GM15510 (cell line): ENCODE measurements around the gene ERICH4.

Experiments
- POLR2A ChIP-seq: IDR thresholded peaks from 3 replicates; pipeline ENCODE4 v1.6.1; 2011; ENCODE audit warnings: borderline replicate concordance; ENCODE audit not compliant: insufficient read length; ENCODE audit errors: extremely low read depth

The ERICH4 gene

DNA sequence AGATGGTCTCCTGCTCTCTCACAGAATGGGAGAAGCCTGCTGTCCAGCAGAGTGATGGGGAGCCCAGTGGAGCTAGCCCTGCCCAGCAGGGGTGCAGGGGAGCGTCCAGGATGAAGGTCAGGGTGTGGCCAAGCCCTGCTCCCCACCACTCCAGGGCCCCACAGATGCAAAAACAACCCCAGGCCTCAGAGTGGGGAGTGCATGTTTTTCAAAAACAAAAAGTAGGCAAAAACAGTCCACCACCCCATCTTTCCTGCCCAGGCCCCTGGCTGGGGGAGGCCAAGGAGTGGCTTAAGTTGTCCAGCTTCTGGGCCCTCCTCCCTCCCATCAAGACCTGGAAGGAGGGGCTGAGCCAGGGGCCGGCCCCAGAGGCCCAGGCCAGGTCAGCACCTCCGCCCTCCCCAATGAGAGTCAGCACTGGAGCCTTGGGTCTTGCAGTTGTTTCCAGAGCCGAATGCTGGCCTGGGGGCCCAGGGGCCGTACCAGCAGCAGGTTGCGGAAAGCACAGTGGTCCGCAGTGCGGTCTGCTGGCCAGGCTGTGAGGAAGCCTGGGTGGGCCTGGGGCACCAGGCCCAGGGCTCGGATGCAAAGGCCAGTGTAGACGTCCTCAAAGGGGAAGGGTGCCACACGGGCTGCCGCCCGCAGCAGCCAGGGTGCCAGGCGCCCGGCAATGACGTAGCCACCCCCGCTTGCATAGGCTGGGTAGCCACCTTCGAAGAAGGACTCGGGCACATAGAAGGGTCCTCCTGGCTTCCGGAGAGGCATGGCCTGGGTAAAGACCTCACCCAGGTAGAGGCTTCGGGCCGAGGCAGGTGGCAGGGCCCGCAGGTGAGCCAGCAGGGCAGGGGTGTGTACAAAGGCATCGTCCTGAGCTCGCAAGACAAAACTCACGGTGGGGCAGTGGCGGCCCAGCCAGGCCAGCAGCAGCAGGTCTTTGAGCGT lies 17.5 kb upstream of the ERICH4 start:
- TF ChIP-seq POLR2A = no peak

DNA sequence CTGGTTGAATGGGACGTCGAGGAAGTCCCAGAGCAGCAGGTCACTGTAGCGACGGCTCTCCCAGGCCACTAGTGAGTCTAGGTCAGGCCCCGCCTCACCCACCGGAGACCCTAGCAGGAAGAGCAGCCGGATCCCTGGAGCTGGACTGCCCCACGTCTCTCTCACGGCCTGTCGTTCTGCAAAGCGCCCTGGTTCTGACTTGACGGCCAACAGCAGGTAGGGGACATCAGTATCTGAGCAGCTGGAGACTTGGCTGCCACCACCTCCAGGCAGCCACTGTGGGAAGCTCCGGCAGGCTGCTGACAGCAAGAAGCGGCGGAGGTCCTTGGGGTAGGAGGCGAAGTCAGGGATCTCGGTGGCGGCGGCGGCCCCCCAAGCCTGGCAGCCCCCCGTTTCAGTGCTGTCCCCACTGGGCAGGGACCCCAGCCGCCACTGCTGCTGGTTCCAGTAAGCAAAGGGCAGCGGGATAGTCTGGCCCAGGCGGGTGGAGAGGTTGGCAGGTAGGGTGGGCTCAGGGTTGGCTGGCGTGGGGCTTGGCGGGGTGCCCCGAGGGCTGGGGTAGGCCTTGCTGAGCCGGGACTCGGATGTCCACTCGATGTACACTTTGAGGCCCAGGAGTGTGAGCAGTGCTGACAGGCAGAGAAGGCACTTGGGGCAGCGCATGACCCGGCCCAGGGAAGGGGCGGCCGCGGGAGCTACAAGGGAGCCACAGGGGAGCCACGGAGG lies 16.7 kb upstream of the ERICH4 start:
- TF ChIP-seq POLR2A = no peak

DNA sequence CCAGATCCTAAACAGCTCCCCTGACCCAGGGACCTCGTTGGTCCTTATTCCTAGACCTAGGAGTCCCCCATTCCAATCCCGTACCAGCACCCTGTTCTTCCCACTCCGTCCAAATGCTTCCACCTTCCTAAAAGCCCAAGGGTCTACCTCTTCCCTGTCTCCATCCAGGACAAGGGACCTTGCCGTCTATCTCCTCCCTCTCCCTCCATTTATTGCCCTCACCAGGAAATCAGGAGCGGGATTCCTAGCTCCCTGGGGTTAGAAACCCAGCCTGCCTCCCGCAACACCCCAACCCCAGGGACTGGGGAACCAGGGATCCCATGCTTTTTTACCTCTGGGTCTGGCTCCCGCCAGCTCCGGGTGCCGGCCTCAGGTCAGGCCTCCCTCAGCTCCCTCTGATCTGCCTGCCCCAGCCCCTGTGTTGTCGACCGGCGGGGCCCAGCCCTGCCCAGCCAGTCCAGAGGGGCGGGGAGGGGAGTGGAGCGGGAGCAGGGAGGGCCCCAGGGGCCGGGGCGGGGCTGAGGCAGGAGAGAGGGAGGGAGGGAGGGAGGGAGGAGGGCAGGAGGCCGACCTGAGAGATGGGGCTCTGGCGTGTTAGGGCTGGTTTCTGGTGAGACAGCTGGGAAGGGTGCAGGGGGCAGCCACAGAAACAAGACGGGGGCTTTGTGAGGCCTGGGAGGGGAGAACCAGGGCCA lies 15.9 kb upstream of the ERICH4 start, which contains the start of gene B3GNT8:
B3GNT8 (minus strand) TSS at position 423 of the 695 bp plus-strand sequence. CDS start 596 bp downstream, outside the sequence.
- TF ChIP-seq POLR2A = no peak

DNA sequence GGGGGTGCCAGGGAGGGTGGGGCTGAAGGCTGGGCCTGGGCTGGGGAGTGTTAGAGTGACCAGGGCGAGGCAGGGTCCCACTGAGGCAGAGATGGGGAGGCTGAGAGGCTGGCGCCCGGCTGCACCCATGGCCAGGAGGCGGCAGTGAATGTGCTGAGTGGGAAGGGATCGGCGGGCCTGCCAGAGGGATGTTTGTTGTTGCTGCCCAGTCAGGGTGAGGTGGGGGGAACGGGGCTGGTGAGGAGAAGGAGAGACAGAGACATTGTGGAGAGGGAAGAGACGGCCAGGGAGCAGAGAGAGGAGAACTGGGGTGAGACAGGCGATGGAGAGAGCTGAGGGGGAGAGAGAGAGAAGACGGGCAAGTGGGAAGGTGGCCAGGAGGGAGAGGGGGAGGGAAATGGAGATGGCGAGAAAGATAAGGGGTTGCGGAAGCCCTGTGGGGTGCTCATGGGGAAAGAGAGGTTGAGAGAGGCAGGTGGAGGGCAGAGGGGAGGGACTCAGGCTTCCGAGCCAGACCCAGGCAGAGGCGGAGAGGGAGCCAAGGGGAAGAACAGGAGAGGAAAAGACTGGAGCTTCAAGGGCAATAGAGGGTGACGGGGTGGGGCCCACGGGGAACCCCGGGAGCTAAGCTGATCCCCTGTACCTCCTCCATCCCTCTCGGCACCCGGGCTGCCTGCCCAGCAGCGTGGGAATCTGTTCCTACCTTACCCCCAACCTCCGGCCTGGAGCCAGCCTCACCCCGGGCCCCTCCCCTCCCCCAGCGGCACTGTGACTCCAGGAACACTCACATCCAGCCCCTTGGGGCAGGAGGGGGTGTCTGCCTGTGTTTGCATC lies 15.1 kb upstream of the ERICH4 start:
- TF ChIP-seq POLR2A = no peak

DNA sequence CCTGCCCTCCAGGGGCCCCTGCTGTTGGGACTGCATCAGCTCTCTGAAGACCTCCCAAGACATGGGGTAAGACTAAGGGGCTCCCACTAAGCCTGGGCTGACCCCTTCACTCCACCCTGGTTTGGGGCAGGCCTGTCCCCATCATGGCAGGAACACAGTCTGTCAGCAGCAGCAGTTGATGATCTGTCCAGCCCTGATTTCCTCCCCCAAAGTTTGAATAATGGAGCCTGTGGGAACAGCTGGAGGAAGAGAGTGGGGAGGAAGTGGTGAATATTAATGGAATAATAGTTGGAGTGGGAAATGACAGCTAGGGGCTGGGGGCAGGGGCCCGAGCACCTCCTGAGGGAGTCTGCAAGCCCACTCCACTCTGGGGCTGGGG lies 14.5 kb upstream of the ERICH4 start:
- no peak for TF ChIP-seq POLR2A

DNA sequence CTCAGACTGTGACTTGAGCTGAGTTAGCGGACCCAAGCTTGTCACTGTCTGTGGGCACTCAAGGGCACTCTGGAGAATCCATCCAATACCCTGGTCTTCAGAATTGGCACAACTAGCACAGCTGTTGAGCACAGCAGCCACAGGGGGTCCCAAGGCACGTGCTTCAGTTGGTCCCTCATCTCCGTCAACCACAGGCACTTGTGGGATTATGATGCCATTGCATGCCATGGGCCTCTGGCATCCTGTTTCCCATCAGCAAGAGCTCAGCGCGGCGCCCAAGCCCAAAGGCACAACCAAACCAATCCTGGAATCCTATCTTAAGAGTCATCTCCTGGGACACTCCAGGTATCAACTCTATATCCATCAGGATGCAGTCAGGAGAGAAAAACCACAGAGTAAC lies 12.0 kb upstream of the ERICH4 start:
- no peak for TF ChIP-seq POLR2A

DNA sequence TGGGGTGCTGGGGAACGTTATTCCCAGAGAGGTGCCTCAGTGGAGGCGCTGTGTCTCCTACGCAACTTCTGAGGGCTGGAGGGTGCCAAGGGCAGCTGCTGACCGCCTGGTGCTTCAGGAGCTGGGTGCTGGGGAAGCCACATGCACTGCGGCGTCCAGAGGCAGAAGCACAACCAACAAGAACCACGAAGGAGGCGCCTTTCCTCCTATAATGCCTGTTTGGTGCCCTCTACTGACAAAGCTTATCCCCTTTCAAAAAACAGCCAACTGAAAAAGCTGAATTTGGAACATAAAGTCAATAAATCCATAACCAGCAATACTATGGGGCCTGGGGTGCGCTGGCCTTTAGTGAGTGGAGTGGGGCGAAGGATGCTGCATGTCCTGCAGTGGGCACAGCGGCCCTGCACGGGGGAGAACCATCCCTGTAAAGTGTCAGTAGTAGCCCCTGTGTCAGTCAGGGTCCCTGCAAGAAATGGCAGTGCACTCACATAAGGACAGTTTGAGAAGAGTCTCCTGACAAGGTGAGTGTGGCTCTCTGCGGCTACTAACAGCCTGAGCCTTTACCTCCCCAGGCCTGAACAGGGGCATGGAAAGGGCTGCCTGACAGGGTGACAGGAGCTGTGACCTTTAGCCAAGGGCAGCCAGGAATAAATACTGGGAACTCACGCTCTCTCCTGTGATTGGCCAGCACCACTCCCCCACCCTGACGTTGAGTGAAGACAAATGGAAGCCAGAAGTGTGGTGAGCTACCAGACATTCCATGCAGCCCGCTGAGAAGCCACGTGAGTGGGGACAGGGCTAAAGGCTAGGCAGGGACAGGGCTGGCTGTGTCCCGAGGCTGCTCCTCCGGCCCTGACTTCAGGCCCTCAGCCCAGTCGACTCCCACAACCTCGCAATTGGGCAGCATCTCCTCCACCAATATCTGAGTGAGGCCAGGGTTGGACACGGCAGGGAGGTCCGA lies 11.2 kb upstream of the ERICH4 start:
- TF ChIP-seq POLR2A = no peak

DNA sequence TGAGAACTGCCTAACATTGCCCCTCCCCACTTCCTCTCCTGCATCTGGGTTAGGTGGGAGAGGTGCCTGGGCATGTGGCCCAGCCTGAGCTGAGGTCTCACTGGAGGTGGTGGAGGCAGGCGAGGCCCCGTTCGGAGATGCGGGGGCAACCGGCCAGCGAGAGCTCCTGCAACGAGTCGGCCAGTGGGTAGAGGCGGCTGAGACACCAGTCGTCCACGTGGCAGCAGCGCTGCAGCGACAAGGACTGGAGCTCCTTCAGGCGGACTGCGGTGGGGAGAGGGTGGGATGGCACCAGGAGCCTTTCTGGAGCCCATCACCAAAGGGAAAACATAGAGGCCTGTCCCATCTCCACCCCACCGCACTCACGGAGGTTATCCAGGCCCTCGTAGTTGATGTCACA lies 9.8 kb upstream of the ERICH4 start:
- no peak for TF ChIP-seq POLR2A

DNA sequence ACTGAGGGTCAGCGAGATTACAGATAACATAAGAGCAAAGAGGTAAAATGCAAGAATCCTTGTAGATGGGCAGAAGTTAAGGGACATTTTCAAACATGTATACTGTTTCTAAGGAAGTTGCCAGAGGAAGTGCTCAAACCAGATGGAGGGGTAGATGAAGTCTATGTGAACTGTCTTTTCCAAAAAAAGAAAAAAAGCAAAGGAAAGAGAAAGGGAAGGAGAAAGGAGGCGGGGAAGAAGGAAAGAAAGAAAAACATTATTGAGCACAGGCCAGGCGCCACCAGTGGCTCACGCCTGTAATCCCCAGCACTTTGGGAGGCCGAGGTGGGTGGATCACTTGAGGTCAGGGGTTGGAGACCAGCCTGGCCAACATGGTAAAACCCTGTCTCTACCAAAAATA lies 8.5 kb upstream of the ERICH4 start:
- TF ChIP-seq POLR2A = no peak

DNA sequence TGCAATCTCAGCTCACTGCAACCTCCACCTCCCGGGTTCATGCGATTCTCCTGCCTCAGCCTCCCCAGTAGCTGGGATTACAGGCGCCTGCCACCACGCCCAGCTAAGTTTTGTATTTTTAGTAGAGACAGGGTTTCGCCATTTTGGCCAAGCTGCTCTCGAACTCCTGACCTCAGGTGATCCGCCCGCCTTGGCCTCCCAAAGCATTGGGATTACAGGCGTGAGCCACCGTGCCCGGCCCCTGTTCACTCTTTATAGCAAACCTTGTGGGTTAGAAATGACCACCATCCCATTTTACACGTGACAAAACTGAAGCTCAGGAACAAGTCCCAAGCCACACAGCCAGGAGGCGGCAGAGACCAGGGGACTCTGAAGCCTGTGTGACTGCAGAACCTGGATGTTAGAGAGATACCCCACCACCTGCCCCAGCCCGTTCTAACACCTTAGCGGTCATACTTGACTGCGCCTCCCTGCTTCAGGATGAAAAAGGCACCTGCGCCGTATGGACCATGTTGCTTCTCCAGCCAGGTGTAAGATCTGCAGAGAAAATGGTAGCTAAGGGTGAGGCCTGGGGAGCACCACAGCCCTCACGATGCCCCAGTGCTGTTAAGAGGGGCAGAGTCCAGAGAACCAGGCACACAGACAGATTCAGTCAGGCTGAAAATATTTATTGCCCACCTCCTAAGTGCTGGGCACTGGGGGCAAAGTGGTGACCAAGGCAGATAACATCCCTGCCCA lies 6.9 kb upstream of the ERICH4 start:
- TF ChIP-seq POLR2A = no peak

DNA sequence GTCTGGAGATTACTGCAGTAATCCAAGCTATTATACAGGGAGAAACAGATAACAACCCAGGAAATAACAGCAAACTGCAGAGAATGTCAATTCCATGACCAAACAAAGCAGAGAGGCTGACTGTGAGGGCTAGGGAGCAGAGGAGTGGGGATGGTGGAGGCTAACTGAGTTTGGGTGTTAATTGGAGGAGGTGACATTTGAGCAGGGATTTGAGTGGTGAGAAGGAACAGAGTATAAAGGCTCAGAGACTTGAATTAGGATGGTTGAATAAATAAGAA lies 6.3 kb upstream of the ERICH4 start:
- no peak for TF ChIP-seq POLR2A

DNA sequence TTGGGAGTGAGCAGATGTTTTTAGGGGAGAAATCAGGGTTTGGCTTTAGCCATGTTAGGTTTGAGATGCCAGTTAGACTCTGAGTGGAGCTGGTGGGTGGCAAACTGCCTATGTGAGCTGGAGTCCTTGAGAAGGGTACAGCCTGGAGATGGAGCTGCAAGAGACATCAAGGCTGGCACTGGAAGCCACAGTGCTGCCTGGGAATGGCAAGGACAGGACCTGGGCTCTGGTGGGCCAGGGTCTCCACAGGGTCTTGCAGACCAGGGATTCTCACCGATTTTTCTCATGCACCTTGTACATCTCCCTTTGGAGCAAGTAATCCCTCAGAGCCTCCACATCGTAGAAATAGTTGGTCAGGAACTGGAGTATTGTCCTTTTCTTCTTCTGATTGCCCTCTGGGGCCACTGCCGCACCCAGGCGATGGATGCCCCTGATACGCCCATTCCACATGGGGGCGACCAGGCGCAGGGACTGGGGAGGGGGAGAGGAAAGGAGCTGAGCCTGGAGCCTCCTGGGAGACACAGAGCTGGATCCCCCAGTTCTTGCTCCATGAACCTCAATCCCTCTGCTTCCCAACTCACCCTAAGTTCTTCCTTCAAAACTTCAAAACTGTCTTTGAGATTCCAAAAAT lies 4.9 kb upstream of the ERICH4 start:
- no peak for TF ChIP-seq POLR2A
